GM12875 (cell line): ENCODE results near the gene ADD1.
"Not testable (repeated sequence)": the region's sequence is repeated elsewhere in the genome, so short reads cannot be mapped to it uniquely, and the experiment has no call there.

ENCODE experiments used
- H3K4me3 ChIP-seq: one replicate; pipeline ENCODE4 v1.5.1; 2011; ENCODE audit warnings: low read depth, low read length, control low read depth
- TF ChIP-seq, protein P1 (sequence below): IDR thresholded peaks from 2 replicates; pipeline ENCODE4 v1.5.1; 2011; ENCODE audit warnings: low read depth, mild to moderate bottlenecking, control low read depth, inconsistent platforms, low read length, moderate library complexity, borderline replicate concordance; ENCODE audit not compliant: insufficient read depth

ADD1 gene

GRCh38 chr4:2935762-2936743 is 92.4 kb downstream of the ADD1 start:
- TF ChIP-seq, protein P1, sequence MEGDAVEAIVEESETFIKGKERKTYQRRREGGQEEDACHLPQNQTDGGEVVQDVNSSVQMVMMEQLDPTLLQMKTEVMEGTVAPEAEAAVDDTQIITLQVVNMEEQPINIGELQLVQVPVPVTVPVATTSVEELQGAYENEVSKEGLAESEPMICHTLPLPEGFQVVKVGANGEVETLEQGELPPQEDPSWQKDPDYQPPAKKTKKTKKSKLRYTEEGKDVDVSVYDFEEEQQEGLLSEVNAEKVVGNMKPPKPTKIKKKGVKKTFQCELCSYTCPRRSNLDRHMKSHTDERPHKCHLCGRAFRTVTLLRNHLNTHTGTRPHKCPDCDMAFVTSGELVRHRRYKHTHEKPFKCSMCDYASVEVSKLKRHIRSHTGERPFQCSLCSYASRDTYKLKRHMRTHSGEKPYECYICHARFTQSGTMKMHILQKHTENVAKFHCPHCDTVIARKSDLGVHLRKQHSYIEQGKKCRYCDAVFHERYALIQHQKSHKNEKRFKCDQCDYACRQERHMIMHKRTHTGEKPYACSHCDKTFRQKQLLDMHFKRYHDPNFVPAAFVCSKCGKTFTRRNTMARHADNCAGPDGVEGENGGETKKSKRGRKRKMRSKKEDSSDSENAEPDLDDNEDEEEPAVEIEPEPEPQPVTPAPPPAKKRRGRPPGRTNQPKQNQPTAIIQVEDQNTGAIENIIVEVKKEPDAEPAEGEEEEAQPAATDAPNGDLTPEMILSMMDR: no peak
- peak overlapping the region; percentile 99 for H3K4me3 ChIP-seq

DNA sequence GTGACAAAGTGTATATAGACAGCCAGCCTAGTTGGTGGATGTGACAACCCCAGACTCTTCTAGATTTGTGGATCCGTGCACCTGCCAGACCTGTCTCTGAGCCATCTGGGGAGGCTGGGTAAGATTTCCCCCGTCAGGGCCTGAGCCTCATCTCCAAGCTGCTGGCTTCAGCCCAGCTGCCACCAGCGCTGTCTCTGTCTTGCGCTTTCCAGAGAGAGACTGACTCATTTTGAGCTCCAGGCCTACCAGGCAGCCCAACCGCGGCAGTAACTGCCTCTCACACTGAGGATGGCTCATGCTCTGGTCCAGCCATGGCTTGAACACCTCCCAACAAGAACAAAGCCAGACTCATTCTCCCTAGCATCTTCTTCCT is 93.1 kb downstream of the ADD1 start:
- TF ChIP-seq, protein P1: no peak
- H3K4me3 ChIP-seq: no peak overlapping the region

GRCh38 chr4:2937146-2937857 is 93.7 kb downstream of the ADD1 start:
- peak overlapping the region; percentile 22 for H3K4me3 ChIP-seq
- TF ChIP-seq, protein P1: no peak

DNA sequence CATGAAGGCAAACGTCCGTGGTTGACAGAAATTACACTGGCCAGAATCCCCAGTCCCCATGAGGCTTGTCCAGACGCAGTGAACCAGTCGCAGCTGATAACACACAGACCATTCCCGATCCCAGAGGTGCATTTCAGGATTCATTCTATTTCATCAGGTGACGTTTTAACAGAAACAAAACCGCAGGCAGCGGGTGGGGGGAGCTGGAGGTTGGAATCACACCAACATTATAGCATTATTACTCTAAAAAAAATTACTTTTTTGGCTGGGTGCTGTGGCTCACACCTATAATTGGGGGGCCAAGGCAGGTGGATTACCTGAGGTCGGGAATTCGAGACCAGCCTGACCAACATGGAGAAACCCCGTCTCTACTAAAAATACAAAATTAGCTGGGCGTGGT is 94.3 kb downstream of the ADD1 start:
- H3K4me3 ChIP-seq: no peak overlapping the region

GRCh38 chr4:2938411-2938810 is 94.8 kb downstream of the ADD1 start:
- H3K4me3 ChIP-seq: not testable (repeated sequence)

More for the DNA sequence above, 94.3 kb downstream of the ADD1 start:
- TF ChIP-seq, protein P1: no peak

DNA sequence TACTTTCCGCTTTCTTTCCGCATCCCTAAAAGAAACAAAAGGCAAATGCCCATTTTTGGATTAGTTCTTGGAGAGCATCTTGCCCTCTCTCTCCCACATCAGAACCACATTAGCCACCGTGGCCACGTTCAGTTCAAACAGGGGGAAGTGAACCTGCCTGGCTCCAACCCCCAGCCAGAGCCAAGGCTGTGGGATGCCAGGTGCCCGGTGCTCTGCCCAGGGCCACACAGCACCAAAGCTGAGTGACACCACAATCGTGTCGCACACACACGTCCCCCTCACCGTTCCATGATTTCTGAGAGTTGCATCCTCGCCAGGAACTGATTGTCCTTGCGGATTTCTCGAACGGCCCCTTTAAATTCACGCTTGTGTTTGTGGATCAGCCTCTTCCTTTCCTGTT is 95.3 kb downstream of the ADD1 start:
- H3K4me3 ChIP-seq: no peak overlapping the region
- TF ChIP-seq, protein P1: no peak

- TF ChIP-seq, protein P1: no peak
- H3K4me3 ChIP-seq: no peak overlapping the region
Measured at GRCh38 chr4:2939383-2940243, 96.0 kb downstream of the ADD1 start.
